ENCODE data around the gene CHST1. TPM values are rescaled to one million over a fixed set of nuclear protein-coding genes. Genes with fewer than 3 reads are reported as not detected.

The CHST1 gene, protein sequence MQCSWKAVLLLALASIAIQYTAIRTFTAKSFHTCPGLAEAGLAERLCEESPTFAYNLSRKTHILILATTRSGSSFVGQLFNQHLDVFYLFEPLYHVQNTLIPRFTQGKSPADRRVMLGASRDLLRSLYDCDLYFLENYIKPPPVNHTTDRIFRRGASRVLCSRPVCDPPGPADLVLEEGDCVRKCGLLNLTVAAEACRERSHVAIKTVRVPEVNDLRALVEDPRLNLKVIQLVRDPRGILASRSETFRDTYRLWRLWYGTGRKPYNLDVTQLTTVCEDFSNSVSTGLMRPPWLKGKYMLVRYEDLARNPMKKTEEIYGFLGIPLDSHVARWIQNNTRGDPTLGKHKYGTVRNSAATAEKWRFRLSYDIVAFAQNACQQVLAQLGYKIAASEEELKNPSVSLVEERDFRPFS
- polyA plus RNA-seq (ENCODE audit: insufficient read length) = 14.6 TPM

DNA sequence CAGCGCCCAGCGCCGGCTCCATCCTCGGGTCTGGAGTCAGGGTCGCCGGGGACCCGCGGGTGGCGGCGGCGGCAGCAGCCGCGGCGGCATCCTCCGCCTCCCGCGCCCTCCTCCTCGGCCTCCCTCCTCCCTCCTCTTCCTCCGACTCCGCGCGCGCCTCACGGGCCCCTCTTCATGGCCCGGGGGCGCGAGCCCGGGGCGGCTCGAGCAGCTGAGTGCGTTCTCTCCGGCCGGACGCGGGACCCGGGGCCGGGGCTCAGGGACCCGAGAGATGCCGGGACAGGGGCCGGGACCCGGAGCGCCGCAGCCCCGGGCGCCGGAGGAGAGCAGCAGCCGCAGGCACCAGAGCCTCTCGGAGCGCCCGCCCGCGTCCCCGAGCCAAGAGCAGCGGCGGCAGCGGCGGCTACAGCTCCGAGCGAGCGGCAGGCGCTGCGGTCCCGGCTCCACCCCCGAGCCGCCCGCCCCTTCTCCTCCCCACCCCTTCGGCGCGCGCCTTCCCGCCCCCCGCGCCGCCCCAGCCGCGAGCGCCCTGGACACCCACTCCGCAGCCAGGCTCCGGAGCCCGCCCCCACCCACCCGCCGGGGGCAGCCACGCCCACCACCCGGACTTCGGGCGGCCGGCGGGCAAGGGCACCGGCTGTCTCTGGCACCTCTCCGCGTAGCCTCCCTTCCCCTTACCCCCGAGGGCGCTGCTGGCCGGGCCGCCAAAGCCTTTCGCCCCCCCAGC lies at the start of gene CHST1:
Gene CHST1 (minus strand): TSS at position 417 of the 727 bp plus-strand sequence. CDS start 14,699 bp downstream, outside the sequence.
- DNase-seq (ENCODE audit: low read depth) = no peak

DNA sequence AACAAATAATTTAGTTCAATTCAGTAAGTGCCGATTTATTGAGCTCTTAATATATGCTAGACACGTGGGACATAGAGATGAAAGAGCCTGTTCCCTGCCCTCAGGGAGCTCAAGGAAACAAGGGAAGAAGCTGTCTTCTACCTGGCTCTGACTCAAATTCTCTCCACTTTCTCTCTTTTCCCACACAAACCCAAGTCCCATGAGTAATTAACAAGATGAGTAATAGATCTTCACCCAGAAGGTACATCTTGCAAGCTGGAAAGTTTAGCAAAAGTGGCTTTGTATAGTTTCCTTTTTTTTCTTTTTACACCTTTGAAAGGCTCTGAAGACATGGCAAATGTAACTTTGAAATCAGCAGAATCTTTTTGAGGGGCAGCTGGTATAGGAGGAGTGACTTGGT lies 48.2 kb upstream of the CHST1 start:
- no peak for DNase-seq (ENCODE audit: low read depth)

GRCh38 chr11:45710561-45710960 lies 45.1 kb upstream of the CHST1 start:
- no peak for DNase-seq (ENCODE audit: low read depth)

DNA sequence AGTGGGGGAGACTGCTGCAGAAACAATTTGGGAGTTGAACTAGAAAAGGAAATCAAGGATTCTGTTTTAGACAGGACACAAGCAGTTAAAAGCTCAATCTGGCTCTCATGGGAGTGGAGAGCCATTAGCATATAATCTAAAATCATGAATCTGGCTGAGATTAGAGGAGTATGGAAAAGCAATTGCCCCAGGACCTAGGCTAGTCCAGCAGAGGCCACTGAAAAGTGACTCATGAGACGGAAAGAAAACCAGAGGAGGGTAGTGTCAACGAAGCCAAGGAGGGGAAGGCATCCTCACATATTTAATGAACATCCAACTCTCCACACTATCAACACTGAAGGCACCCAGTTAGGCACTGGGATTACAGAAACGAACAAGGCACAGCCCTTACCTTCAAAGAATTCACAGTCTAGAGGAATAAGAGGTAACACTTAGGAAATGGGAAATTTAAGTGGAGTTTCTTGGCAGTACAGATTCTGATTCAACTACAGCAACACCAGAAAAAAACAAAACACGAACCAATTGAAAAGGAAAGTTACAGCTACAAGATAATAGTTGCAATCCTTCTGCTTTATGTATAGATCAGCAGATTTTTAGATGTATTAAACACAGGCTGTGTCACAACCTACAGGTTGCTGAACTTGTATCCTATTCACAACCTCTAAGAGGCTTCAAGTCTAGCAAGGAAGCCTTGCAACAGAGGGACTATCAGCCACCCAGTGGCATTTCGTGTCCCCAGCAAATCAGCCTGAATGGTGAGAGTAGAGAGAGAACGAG lies 43.7 kb upstream of the CHST1 start:
- no peak for DNase-seq (ENCODE audit: low read depth)

- no peak for DNase-seq (ENCODE audit: low read depth)
These were observed 39.2 kb upstream of the CHST1 start for GRCh38 chr11:45704635-45705034.

DNA sequence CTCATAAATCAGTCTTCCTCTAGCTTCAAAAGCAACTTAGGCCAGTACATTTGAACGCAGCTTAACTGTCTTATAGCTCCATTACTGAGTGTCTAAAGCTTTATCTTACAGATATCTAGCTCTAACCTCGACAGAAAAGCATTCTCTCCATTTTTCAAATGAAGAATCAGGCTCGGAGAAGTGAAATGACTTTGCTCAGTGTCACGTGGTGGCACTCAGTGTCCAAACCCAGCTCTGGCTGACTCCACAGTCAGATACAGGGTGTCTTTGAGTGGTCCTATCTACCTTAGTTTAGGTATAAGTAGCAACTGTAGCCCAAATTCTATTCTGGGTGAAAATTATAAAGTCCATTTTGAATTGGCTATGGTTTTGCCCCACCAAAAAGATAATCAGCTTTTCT lies 38.7 kb upstream of the CHST1 start:
- no peak for DNase-seq (ENCODE audit: low read depth)

GRCh38 chr11:45702511-45702910 lies 37.1 kb upstream of the CHST1 start:
- no peak for DNase-seq (ENCODE audit: low read depth)

- DNase-seq (ENCODE audit: low read depth) = no peak
These were observed 33.5 kb upstream of the CHST1 start for GRCh38 chr11:45698777-45699497.

DNA sequence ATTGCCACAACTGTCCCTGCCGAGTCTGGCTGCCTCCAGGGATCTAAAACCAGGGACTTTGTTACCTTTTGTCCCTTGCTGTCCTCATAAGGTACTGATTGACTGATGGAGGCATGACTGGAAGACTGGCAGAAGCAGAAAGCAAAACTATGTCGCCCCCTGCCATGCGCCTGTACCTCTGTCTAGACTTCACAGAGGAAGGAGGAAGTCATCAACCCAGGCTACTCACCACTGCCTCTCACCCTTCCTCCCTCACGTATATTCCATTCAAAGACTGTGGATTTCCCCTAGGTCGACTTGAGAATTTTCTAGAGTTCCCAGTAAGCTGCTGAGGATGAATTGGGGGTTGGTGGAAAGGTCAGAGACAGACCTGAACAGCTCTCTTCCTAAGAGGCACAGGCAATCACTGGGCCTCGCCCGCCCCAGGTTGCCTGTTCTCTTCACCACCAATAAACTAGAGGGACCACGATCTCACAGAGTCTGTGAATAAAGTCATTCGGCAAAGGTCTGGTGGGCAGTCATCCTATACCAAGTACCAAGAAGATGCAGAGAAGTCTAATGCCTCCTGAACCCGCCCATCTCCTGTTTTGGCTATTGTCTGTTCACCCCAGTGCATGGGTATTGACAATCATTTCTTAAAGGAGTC lies 27.5 kb upstream of the CHST1 start:
- DNase-seq (ENCODE audit: low read depth) = no peak

DNA sequence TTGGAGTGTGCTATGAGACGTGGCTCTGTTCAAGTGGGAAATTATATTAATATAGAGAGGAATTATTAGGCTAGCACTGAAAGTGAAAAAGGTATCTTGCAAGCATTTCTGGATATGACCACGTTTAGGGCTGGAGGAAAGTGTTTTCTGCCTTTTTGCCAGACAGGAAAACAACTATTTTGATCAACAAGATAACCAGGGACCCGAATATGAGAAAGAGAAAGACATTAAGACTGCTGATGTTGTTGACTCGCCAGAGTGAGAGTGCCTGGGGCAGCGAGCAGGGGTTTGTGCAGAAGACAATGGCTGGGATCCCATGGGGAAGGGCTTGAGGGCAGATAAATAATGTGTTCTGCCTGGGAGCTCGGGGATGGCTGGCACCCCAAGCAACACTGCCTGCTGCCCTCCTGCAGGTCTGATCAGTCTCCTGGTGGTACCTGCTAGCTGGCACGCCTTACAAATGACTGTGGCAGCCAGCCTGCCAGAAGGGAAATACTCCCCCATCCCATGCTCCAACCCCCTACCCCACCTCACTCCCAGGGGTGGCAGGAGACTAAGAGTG lies 23.1 kb upstream of the CHST1 start:
- DNase-seq (ENCODE audit: low read depth) = no peak

- DNase-seq (ENCODE audit: low read depth) = no peak
These were observed 22.4 kb upstream of the CHST1 start for GRCh38 chr11:45687836-45688235.

- no peak for DNase-seq (ENCODE audit: low read depth)
These were observed 20.6 kb upstream of the CHST1 start for GRCh38 chr11:45685964-45686537.

DNA sequence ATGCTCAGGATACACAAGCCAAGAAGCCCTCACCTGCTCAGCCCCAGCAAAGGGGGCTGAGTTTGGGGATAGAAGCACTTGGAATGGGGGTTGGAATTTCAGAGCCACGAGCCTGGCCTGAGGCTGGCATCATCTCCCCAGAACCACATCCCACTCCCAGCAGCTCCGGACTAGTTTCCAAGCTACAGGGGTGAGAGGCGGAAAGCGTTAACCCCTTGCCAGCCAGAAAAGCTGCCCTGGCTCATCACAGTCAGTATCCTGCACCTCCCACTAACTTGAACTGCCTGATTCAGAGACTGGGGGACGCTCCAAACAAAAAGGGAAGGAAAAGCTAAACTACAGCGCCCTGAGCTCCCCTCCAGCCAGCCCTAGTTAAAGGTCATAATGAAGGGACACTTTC lies 19.0 kb upstream of the CHST1 start:
- no peak for DNase-seq (ENCODE audit: low read depth)

DNA sequence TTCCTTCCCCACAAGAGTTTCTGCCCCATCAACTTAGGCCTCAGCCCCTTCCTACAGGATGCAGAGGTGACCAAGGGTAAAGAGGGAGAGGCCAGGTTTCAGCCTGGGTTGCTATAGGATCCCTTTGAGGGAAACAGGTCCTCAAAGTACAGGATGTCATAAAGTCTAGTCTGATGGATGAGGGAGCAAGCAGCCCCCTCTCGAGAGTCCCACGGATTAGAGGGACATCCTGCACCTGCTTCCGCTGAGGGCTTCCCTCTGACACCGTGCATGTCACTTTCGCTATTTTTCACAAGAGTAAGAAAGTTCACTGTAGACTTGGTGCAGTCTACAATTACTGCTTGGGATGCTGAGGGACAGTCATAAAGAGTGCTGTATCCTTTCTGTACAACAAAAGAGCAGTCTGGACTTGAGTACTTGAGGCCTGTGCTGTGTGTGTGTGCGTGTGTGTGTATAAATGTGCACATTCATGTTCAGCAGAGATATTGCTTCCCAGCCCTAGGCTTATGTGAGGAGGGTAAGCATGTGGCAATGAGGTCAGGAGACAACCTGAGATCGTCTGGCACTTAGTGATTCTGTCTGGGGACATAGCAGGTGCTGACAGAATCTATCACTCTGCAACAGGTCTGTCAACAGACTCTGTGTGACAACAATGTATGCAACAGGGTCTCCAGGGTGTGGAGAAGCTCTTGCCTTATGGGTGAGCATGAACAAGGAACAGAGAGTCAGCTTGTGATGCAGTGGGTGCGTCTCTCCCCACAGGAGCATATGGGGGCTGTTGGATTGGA lies 18.0 kb upstream of the CHST1 start:
- DNase-seq (ENCODE audit: low read depth) = no peak

GRCh38 chr11:45679806-45680205 lies 14.4 kb upstream of the CHST1 start:
- no peak for DNase-seq (ENCODE audit: low read depth)

DNA sequence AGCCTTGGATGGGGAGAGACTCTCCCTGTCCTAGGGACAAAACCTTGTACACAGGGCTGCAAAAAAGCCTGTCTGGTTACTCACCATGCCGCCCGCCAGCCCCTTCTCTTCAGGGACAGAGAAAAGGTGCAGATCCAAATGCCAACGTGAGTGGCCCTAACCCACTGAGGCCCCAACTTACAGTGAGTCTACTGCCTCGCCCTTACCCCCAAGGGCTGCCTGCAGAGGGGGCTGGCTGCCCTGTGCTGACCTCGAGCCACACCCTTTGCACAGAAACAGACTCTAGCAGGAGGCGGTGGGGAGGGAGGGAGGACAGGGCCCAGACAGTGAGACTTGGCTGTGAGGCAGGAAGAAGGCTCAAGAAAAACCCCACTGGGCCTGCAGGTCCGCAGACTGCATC lies 13.6 kb upstream of the CHST1 start:
- DNase-seq (ENCODE audit: low read depth) = no peak

DNA sequence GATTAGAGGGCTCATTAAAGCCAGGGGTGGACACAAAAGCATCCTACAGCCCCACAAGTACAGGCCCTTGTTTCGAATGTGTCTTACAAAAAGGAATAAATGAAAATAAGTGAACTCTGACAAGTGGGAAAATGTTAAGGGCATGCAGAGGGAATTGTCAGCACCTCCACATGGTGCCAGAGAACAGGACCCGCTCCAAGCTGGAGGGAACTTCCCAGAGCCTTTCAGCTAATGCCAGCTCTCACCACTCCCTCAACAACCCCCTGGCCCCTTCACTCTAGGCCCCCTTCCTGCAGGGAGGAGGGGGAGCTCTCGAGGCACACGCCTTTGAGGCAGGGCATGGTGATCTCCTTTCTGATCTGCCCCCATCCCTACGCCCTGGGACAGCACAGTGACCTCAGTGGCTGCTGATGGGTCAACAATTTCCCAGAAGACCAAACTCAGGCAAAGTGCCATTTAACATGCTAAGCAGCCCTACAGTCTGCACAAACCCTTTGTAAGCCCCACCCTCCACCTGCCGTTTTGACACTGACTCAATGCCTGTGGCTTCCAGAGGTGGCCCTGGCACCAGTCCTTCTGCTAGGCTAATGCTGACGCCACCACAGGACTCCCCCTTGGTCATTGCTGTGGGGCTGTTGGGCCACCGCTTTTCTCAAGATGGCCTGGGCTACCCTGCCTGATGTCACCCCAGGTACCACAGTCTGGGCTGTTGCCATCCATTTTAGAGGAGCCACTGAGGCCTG lies 12.5 kb upstream of the CHST1 start:
- DNase-seq (ENCODE audit: low read depth) = no peak

GRCh38 chr11:45676522-45677095 lies 11.2 kb upstream of the CHST1 start:
- DNase-seq (ENCODE audit: low read depth) = no peak

GRCh38 chr11:45675646-45676045 lies 10.2 kb upstream of the CHST1 start:
- no peak for DNase-seq (ENCODE audit: low read depth)
